SK-N-MC (cell line): ENCODE data around the gene SLC37A1.

Source experiments
- EZH2 ChIP-seq: fragments of 200-600 bp; sonication (generic); IDR thresholded peaks from one replicate; pipeline ENCODE4 v1.6.1; 2017; ENCODE audit warnings: antibody characterized with exemption
- POLR2AphosphoS5 ChIP-seq: IDR thresholded peaks from 2 replicates; pipeline ENCODE4 v1.6.1; 2012; ENCODE audit warnings: mild to moderate bottlenecking, low read depth, low read length, borderline replicate concordance

- no peak for TF ChIP-seq POLR2AphosphoS5
- no peak for TF ChIP-seq EZH2
These were observed 94.8 kb downstream of the SLC37A1 start for GRCh38 chr21:42608446-42608845.
